ENCODE data around the gene ZNF667. TPM values are rescaled to one million over a fixed set of nuclear protein-coding genes. Genes with fewer than 3 reads are reported as not detected.

Gene ZNF667
- total RNA-seq, 2 experiments from 2014 or later: 6.2 to 6.4 TPM

GRCh38 chr19:56393119-56394012 lies 83.8 kb downstream of the ZNF667 start, which contains the start of gene ZNF582:
Gene ZNF582 (minus strand): TSS chr19:56393534. CDS start chr19:56391752, 1,782 bp downstream.
- Mint-ChIP-seq H3K36me3 (ENCODE audit: low read depth) (peaks cover 72% of the 10 kb centered on the region), H3K9me3 (peaks cover 50% of the 10 kb centered on the region), H3K27me3 (no peaks in the 10 kb centered on the region), H3K4me1 (ENCODE audit: low read depth) (peaks cover 15% of the 10 kb centered on the region), H3K27ac (peak within 1 kb of the TSS; percentile 96), H3K4me3 (peak within 1 kb of the TSS; percentile 90)
- DNase-seq (peak; percentile 97), ATAC-seq (peak; percentile 99)
- TF ChIP-seq CTCF (IDR thresholded peaks at IDR 0.05): peak; percentile 81
- intact Hi-C loops (cut with micrococcal nuclease): loop anchor here (10.0 kb wide), 1 partner anchor 151 kb away; no protein-coding TSS in a partner anchor
- POLR2A ChIA-PET: interaction anchor here (0.8 to 2.5 kb wide), 3 partner anchors 9 to 1653 kb away, joined by 3 to 9 read pairs (median 4); partner anchors contain the start of gene ZNF583
- CTCF ChIA-PET: interaction anchor here (1.0 to 1.3 kb wide), 2 partner anchors 11 to 24 kb away, joined by 4 to 5 read pairs; partner anchors contain the start of gene ZNF583

Other genes with a start within 250 kb of the ZNF667 start
- 1 to 10 TPM in 1 of 2 experiments, not detected in 1; 1.3 TPM for gene EDDM13, start 204.6 kb downstream of the ZNF667 start, total RNA-seq
- 1 to 10 TPM; 7.7 to 9.0 TPM for gene ZSCAN5A, start 162.5 kb downstream of the ZNF667 start, total RNA-seq
- 1 to 10 TPM; 2.0 to 2.4 TPM for gene ZNF582, start 83.8 kb downstream of the ZNF667 start, total RNA-seq
- 1 to 10 TPM; 1.6 to 1.9 TPM for gene ZNF583, start 73.0 kb downstream of the ZNF667 start, total RNA-seq
- gene ZNF471, start 30.5 kb upstream of the ZNF667 start, total RNA-seq: 1 to 10 TPM in 1 of 2 experiments, under 1 TPM in 1; 0.27 to 1.3 TPM
- 1 to 10 TPM; 3.6 to 4.4 TPM for gene ZFP28, start 61.6 kb upstream of the ZNF667 start, total RNA-seq
- 1 to 10 TPM; 6.7 to 7.2 TPM for gene ZNF470, start 90.1 kb upstream of the ZNF667 start, total RNA-seq
- gene ZNF71, start 118.0 kb upstream of the ZNF667 start, total RNA-seq: 1 to 10 TPM; 4.4 to 5.3 TPM
- gene SMIM17, start 165.8 kb upstream of the ZNF667 start, total RNA-seq: not detected
- 1 to 10 TPM; 3.0 to 3.3 TPM for gene ZNF835, start 194.4 kb upstream of the ZNF667 start, total RNA-seq